Measurements from ENCODE around the gene KLC1.

The KLC1 gene

GRCh38 chr14:103745424-103745823 is 116.4 kb downstream of the KLC1 start:
- in situ Hi-C loops (cut with MboI; ENCODE audit: low sequenced_read_pairs), result no loop called here

- in situ Hi-C loops (cut with MboI; ENCODE audit: low sequenced_read_pairs), result no loop called here
Measured at GRCh38 chr14:103746701-103747100, 117.7 kb downstream of the KLC1 start.

GRCh38 chr14:103748534-103748857 is 119.5 kb downstream of the KLC1 start:
- in situ Hi-C loops (cut with MboI; ENCODE audit: low sequenced_read_pairs), result no loop called here

- in situ Hi-C loops (cut with MboI; ENCODE audit: low sequenced_read_pairs), result no loop called here
Measured at GRCh38 chr14:103749452-103749851, 120.4 kb downstream of the KLC1 start.

- in situ Hi-C loops (cut with MboI; ENCODE audit: low sequenced_read_pairs), result no loop called here
Measured at GRCh38 chr14:103749860-103750259, 120.8 kb downstream of the KLC1 start.

Data from hTERT RPE-1 (cell line).